GM23338 (cell line): ENCODE data around the gene ARRDC2. TPM values are rescaled to one million over a fixed set of nuclear protein-coding genes. Genes with fewer than 3 reads are reported as not detected.

ENCODE experiments used
- ATAC-seq: fragments of 200-7000 bp; cut with Tn5 transposase; 3 replicates; pipeline ENCODE4 v1.9.1; 2020
- DNase-seq: peaks from one replicate; pipeline ENCODE4 v3.0.0-alpha.2; 2015; ENCODE audit warnings: low spot score
- H2AFZ ChIP-seq: fragments of 200-600 bp; sonication (generic); 2 replicates; pipeline ENCODE4 v1.8.0; 2016; ENCODE audit warnings: antibody characterized with exemption, mild to moderate bottlenecking, moderate library complexity
- H3F3A ChIP-seq: fragments of 200-600 bp; sonication (generic); replicated peaks from 2 replicates; pipeline ENCODE4 v1.8.0; 2017; ENCODE audit warnings: antibody characterized with exemption, mixed run types, low read depth
- H3K27ac ChIP-seq: fragments of 200-600 bp; sonication (generic); 2 replicates; pipeline ENCODE4 v1.6.1; 2016; ENCODE audit warnings: low read depth
- H3K27me3 ChIP-seq: fragments of 200-600 bp; sonication (generic); 2 replicates; pipeline ENCODE4 v1.8.0; 2016; ENCODE audit warnings: mild to moderate bottlenecking, mixed run types, moderate library complexity; ENCODE audit not compliant: insufficient read depth
- H3K36me3 ChIP-seq: fragments of 200-600 bp; sonication (generic); 2 replicates; pipeline ENCODE4 v1.8.0; 2016; ENCODE audit warnings: mild to moderate bottlenecking; ENCODE audit not compliant: insufficient read depth
- H3K4me1 ChIP-seq: fragments of 200-600 bp; sonication (generic); 2 replicates; pipeline ENCODE4 v1.8.0; 2016; ENCODE audit warnings: mild to moderate bottlenecking, moderate library complexity; ENCODE audit not compliant: insufficient read depth
- H3K4me2 ChIP-seq: fragments of 200-600 bp; sonication (generic); 2 replicates; pipeline ENCODE4 v1.7.1; 2017; ENCODE audit warnings: mixed run types
- H3K4me3 ChIP-seq: fragments of 200-600 bp; sonication (generic); 2 replicates; pipeline ENCODE4 v1.6.1; 2016; ENCODE audit warnings: mixed run types
- H3K79me2 ChIP-seq: fragments of 200-600 bp; sonication (generic); replicated peaks from 2 replicates; pipeline ENCODE4 v1.8.0; 2017; ENCODE audit warnings: mild to moderate bottlenecking; ENCODE audit not compliant: insufficient read depth
- H3K9me2 ChIP-seq: fragments of 200-600 bp; sonication (generic); 2 replicates; pipeline ENCODE4 v1.8.0; 2017; ENCODE audit not compliant: insufficient read depth
- H4K20me1 ChIP-seq: fragments of 200-600 bp; sonication (generic); replicated peaks from 2 replicates; pipeline ENCODE4 v1.8.0; 2017; ENCODE audit warnings: mild to moderate bottlenecking; ENCODE audit not compliant: insufficient read depth
- H3K27ac Mint-ChIP-seq: 2 replicates; pipeline ENCODE4 v1.8.0; 2020; ENCODE audit warnings: inconsistent platforms, mild to moderate bottlenecking, moderate library complexity, mixed read lengths
- H3K27me3 Mint-ChIP-seq: 3 replicates; pipeline ENCODE4 v1.8.0; 2022; ENCODE audit warnings: low read depth, mild to moderate bottlenecking, moderate library complexity, mixed read lengths, inconsistent platforms; ENCODE audit not compliant: insufficient read depth, poor library complexity
- H3K36me3 Mint-ChIP-seq: 3 replicates; pipeline ENCODE4 v1.8.0; 2021; ENCODE audit warnings: low read depth, mild to moderate bottlenecking, inconsistent platforms, moderate library complexity, mixed read lengths
- H3K4me1 Mint-ChIP-seq: 3 replicates; pipeline ENCODE4 v1.8.0; 2020; ENCODE audit warnings: mild to moderate bottlenecking, inconsistent platforms, mixed read lengths
- H3K4me3 Mint-ChIP-seq: 3 replicates; pipeline ENCODE4 v1.8.0; 2021; ENCODE audit warnings: moderate library complexity, mild to moderate bottlenecking, inconsistent platforms, mixed read lengths
- H3K9me3 Mint-ChIP-seq: 3 replicates; pipeline ENCODE4 v1.8.0; 2020; ENCODE audit warnings: moderate library complexity, mild to moderate bottlenecking, inconsistent platforms, mixed read lengths
- CREB1 ChIP-seq: fragments of 250-450 bp; sonication (Bioruptor Pico); IDR thresholded peaks from 2 replicates; pipeline ENCODE4 v1.5.0; 2020; ENCODE audit warnings: low read depth, mild to moderate bottlenecking, moderate library complexity
- NANOG ChIP-seq: IDR thresholded peaks from 2 replicates; pipeline ENCODE4 v1.6.1; 2016; ENCODE audit warnings: antibody characterized with exemption, borderline replicate concordance
- POLR2AphosphoS5 ChIP-seq: IDR thresholded peaks from 2 replicates; pipeline ENCODE4 v1.6.1; 2016; ENCODE audit warnings: antibody characterized with exemption, low read depth
- REST ChIP-seq: IDR thresholded peaks from one replicate; pipeline ENCODE4 v1.6.1; 2018; ENCODE audit warnings: antibody characterized with exemption; ENCODE audit not compliant: unreplicated experiment
- ZNF462 ChIP-seq: fragments of 250-450 bp; sonication (Bioruptor Pico); IDR thresholded peaks from 2 replicates; pipeline ENCODE4 v1.5.0; 2020; ENCODE audit warnings: mild to moderate bottlenecking, moderate library complexity
- polyA plus RNA-seq: library from polyadenylated mRNA; unstranded; fragments of >200 nt; fragmentation: Nextera tagmentation; extraction: Ambion mirVana; gene quantifications from 2 replicates; pipeline ENCODE4 v1.2.1, GENCODE V29; 2016
- total RNA-seq: library from RNA; depleted of rRNA; stranded (reverse); fragments of >200 nt; shearing (Covaris generic); gene quantifications from 2 replicates; pipeline ENCODE4 v1.2.3, GENCODE V29; 2014
- TF ChIP-seq, protein P1 (sequence below), 2 experiments: fragments of 200-600 bp in 1 of 2; sonication (generic) in 1 of 2; conservative IDR thresholded peaks; 2 replicates each; pipeline versions ENCODE4 v1.5.1 to v1.6.1; 2016 to 2017; ENCODE audit warnings: antibody characterized with exemption in 2 of 2, low read depth in 2 of 2, mild to moderate bottlenecking in 2 of 2, moderate library complexity in 1 of 2
- TF ChIP-seq, protein P2 (sequence below): IDR thresholded peaks from 2 replicates; pipeline ENCODE4 v1.6.1; 2016; ENCODE audit warnings: antibody characterized with exemption

Gene ARRDC2
- total and polyA plus RNA-seq, 2 experiments from 2014 or later = 2.4 to 7.1 TPM

- Mint-ChIP-seq H3K36me3 (no peaks in the 10 kb centered on the region), H3K9me3 (no peaks in the 10 kb centered on the region), H3K4me1 (peaks cover 5% of the 10 kb centered on the region), H3K4me3 (no peak overlapping the region), H3K27me3 (peaks cover 12% of the 10 kb centered on the region), H3K27ac (no peak overlapping the region)
- no peaks in the 10 kb centered on the region for H3K79me2 ChIP-seq
- H3K9me2 ChIP-seq = no peaks in the 10 kb centered on the region
- no peak overlapping the region for H3K27ac ChIP-seq
- H3K4me2 ChIP-seq = no peak overlapping the region
- DNase-seq (no peak), ATAC-seq (no peak)
- H3K27me3 ChIP-seq = no peaks in the 10 kb centered on the region
- TF ChIP-seq NANOG = no peak
- no peak for TF ChIP-seq ZNF462 (CRISPR knock-in tag)
- TF ChIP-seq REST = no peak
- TF ChIP-seq, protein P1, sequence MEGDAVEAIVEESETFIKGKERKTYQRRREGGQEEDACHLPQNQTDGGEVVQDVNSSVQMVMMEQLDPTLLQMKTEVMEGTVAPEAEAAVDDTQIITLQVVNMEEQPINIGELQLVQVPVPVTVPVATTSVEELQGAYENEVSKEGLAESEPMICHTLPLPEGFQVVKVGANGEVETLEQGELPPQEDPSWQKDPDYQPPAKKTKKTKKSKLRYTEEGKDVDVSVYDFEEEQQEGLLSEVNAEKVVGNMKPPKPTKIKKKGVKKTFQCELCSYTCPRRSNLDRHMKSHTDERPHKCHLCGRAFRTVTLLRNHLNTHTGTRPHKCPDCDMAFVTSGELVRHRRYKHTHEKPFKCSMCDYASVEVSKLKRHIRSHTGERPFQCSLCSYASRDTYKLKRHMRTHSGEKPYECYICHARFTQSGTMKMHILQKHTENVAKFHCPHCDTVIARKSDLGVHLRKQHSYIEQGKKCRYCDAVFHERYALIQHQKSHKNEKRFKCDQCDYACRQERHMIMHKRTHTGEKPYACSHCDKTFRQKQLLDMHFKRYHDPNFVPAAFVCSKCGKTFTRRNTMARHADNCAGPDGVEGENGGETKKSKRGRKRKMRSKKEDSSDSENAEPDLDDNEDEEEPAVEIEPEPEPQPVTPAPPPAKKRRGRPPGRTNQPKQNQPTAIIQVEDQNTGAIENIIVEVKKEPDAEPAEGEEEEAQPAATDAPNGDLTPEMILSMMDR (conservative IDR thresholded peaks at IDR 0.05; ENCODE audit: low read depth in 2 of 2) = no peak
- TF ChIP-seq, protein P2, sequence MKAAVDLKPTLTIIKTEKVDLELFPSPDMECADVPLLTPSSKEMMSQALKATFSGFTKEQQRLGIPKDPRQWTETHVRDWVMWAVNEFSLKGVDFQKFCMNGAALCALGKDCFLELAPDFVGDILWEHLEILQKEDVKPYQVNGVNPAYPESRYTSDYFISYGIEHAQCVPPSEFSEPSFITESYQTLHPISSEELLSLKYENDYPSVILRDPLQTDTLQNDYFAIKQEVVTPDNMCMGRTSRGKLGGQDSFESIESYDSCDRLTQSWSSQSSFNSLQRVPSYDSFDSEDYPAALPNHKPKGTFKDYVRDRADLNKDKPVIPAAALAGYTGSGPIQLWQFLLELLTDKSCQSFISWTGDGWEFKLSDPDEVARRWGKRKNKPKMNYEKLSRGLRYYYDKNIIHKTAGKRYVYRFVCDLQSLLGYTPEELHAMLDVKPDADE = no peak
- TF ChIP-seq CREB1 (CRISPR knock-in tag) = no peak
- TF ChIP-seq POLR2AphosphoS5 = no peak
- H3K4me1 ChIP-seq = no peaks in the 10 kb centered on the region
- H3K4me3 ChIP-seq = no peak overlapping the region
- peak overlapping the region; percentile 81; the same call in 1 of the 2 replicates for H2AFZ ChIP-seq
- H3K36me3 ChIP-seq = no peaks in the 10 kb centered on the region
- H3F3A ChIP-seq = no peaks in the 10 kb centered on the region
- H4K20me1 ChIP-seq = no peaks in the 10 kb centered on the region
Observed at GRCh38 chr19:18020212-18021085, 12.5 kb downstream of the ARRDC2 start.
